Activated gamma-delta T cell treated with Interleukin-2 at 50 U/mL for 16 hours (primary cell): ENCODE measurements around the gene POC1A.

Source experiments
- DNase-seq: peaks from one replicate; pipeline ENCODE4 v3.0.0-alpha.2; 2020

The POC1A gene

GRCh38 chr3:52080830-52081719 is 73.1 kb downstream of the POC1A start:
- no peak for DNase-seq

GRCh38 chr3:52079958-52080357 is 74.3 kb downstream of the POC1A start:
- no peak for DNase-seq

GRCh38 chr3:52078781-52079560 is 75.3 kb downstream of the POC1A start:
- DNase-seq: no peak

DNA sequence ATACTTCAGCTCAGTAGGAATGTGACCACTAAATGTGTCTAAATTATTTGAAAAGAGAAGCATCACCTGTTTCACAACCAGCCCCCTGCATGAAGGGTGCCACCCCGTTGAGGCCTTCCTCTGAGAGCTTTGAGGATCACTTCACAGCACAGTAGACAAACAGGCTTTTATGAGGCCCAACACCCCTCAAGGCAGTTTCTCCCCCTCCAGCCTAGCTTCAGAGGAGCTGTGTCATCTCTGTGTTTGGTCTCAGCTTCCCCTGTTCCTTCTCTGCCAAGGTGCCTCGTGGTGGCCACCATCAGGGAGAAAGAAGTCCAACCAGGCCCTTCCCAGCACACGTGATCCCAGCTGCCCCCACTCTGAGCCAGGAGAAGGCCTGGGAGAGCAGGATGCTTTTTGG is 76.3 kb downstream of the POC1A start:
- no peak for DNase-seq

GRCh38 chr3:52076896-52077780 is 77.1 kb downstream of the POC1A start:
- DNase-seq: no peak

- no peak for DNase-seq
These were observed 80.7 kb downstream of the POC1A start for GRCh38 chr3:52073490-52073889.

GRCh38 chr3:52072471-52072870 is 81.8 kb downstream of the POC1A start:
- DNase-seq: no peak

- peak; percentile 13 for DNase-seq
These were observed 82.2 kb downstream of the POC1A start for GRCh38 chr3:52072020-52072419.

GRCh38 chr3:52070724-52071621 is 83.2 kb downstream of the POC1A start:
- DNase-seq: no peak

DNA sequence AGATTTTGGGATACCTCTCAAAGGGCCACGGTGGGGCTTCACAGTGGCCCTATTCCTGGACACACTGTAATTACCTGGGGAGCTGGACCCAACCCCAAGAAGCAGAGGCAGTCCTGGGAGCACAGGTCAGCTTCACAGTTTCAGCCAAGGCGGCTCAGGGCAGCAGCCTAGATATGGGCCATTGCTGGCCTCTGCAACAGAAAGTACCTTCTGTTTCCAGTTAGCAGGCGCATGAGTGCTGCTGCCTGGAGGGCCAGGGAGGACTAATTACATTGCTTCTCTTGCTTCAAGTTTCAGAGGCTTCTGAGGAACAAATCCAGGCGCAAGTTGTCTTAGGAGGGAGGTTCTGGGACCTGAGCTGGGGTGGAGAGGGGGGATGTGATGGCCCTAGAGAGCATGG is 84.4 kb downstream of the POC1A start:
- no peak for DNase-seq

DNA sequence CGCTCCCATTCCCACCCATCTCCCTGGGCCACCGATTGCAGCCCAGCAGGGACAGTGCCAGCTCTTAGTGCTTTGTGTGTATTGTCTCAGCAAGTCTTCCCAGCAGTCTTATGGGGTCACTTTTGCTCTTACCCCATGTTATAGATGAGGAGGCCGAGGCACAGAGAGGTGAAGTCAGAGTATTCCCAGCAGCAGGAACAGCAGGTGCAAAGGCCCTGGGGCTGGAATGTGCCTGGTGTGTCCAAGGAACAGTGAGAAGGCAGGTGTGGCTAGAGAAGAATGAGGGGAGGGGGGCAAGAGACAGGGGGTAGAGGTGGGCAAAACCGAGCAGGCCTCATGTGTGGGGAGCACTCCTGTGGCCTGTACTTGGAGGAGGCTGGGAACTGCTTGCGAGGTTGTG is 85.1 kb downstream of the POC1A start:
- DNase-seq: no peak

DNA sequence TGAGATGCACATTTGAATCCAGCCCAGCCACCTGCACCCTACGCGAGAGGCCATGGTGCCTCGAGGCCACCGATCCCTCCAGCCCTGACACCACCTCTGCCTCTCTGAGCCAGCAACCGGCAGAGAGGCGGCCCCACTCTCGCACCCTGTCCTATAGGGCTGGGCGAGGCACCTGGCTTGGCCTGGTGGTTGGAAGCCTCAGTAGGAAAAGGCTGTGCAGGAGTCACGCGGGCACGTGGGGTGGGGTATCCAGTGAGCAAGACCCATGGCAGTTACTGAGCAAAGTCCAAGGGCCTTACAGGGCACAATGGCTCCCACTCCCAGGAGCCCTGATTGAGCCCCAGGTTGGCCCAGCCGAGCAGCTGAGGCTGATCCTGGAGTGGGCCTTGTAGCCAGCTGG is 85.5 kb downstream of the POC1A start:
- no peak for DNase-seq

GRCh38 chr3:52068055-52068571 is 86.1 kb downstream of the POC1A start:
- DNase-seq: no peak

DNA sequence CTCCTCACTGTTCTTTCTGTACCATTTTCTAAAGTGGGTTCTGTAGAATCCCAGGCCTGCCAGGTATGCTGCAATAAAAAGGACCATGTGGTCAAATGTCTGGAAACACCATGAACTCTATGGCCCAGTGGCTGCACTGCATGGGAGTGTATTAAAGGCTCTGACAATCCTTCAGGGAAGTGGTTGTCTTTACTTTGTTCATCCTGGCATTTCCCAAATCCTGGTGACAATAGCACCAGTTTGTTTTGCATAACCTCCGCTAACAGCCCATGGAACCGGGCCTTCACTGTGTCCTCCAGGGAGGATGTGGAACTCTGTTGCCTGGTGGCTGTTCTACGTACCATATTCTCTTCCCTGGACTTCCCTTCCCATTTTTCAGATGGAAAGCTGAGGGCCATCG is 86.7 kb downstream of the POC1A start:
- DNase-seq: no peak

DNA sequence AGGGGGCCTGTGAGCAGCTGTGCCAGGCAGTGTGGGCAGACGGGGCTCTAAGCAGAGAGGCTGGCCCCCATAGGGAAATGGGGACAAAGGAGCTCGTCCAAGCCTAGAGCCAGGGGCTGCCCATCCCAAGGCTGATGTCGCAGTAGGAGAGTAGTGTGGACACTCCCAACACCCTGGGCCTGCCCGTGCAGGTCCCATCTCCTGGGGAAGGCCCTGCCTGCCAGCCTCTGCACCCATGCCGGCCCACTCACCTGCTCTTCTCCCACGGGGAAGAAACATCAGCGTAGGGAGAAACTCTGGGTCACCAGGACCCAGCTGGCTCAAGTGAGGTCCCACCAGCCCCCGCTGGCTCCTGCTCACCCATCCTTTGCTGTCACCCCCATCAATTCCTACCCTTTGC is 87.2 kb downstream of the POC1A start:
- DNase-seq: no peak

GRCh38 chr3:52065264-52065756 is 88.9 kb downstream of the POC1A start:
- no peak for DNase-seq

DNA sequence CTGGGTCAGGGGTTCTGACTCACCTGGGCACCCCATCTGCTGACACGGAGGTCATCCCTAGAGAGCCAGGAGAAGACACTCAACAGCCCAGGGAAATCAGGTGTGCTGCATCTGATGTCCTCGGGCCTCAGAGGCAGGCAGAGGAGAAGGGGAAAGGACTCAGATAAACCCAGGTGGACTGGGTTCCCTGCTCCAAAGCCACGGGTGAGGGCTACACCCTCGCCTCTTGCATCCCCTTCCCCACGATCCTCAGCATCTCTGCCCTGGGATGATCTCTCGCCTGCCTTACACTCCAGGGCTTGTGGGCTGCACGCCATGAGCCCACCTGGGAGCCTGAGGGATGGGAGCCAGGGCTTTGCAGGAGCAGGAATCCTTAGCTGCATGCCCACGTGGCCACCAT is 89.7 kb downstream of the POC1A start:
- no peak for DNase-seq

DNA sequence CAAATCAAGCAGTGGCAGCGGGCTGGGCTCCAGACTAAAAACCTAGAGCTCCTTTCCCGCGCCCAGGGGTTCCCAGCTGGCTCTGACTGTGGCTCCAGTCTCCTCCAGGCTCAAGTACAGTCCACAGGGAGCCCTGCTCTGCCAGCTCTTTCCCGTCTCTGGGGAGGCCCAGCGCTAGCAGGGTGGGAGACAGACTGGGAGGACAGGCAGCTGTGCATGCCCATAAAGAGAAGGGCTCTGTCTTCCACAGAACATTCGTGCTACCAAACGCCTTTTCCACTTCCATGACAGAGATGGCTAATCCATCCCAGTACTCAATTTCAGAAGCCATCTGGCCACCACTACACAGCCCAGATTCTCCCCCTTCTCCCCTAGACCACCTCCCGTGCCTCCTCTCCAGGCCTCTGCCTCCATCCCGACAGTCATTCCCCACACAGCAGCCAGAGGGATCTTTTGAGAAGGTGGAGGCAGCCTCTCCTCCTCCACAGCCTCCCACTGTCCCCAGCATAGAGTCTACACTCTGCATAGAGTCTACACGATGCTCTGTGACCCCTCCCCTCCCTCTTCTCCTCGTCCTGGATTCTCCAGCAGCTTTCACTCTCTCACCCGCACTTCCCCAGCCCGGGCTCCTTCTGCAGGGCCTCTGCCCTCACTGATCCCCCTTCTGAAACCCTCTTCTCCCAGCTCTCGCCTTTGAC is 91.0 kb downstream of the POC1A start:
- DNase-seq: no peak

DNA sequence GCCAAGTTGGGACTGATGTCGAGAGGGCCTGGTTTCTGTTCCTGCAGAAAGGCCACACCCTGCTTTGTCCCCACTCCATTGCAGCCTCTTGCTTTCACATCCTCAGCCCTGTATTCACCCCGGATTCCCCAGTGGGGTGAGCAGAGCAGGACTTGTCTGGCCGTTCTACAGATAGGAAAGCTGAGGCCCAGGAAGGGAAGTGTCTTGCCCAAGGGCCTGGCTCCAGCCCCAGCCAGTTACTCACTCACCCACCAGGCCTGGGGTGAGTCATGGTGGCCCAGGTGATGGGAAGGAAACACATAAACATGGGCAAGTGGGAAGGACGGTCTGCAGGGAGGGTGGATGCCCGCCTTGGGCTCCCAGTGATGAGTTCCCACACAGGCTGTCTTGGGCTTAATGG is 91.7 kb downstream of the POC1A start:
- DNase-seq: no peak

- DNase-seq: no peak
These were observed 92.9 kb downstream of the POC1A start for GRCh38 chr3:52061121-52061910.
